ENCODE results near the gene BICRA.

Gene BICRA

GRCh38 chr19:47704024-47704423 lies 95.1 kb downstream of the BICRA start (continued):
- TF ChIP-seq CREB5 (CRISPR knock-in tag; IDR thresholded peaks at IDR 0.05; ENCODE audit: low read depth) (no peak), ZNF8 (CRISPR knock-in tag; IDR thresholded peaks at IDR 0.05) (no peak), ZFP30 (CRISPR knock-in tag; IDR thresholded peaks at IDR 0.05) (no peak), ZNF70 (CRISPR knock-in tag; IDR thresholded peaks at IDR 0.05) (no peak)

GRCh38 chr19:47704656-47705055 lies 95.7 kb downstream of the BICRA start:
- no peak for ATAC-seq
- TF ChIP-seq ZC3H10 (CRISPR knock-in tag; IDR thresholded peaks at IDR 0.05) = no peak
- no peak for TF ChIP-seq ZNF70 (CRISPR knock-in tag; IDR thresholded peaks at IDR 0.05)
- TF ChIP-seq ARNTL (CRISPR knock-in tag; IDR thresholded peaks at IDR 0.05; ENCODE audit: borderline replicate concordance, low read depth) = no peak
- no peak for TF ChIP-seq TSHZ2 (CRISPR knock-in tag; IDR thresholded peaks at IDR 0.05)
- no peak for TF ChIP-seq ESRRG (CRISPR knock-in tag; IDR thresholded peaks at IDR 0.05)
- TF ChIP-seq BACH2 (CRISPR knock-in tag; IDR thresholded peaks at IDR 0.05; ENCODE audit: borderline replicate concordance) = no peak
- TF ChIP-seq OSR1 (CRISPR knock-in tag; IDR thresholded peaks at IDR 0.05) = no peak
- TF ChIP-seq SNAI2 (CRISPR knock-in tag; IDR thresholded peaks at IDR 0.05) = no peak
- no peak for TF ChIP-seq TOX (CRISPR knock-in tag; IDR thresholded peaks at IDR 0.05; ENCODE audit: borderline replicate concordance)
- no peak for TF ChIP-seq CSRNP3 (CRISPR knock-in tag; IDR thresholded peaks at IDR 0.05)
- TF ChIP-seq ZNF8 (CRISPR knock-in tag; IDR thresholded peaks at IDR 0.05) = no peak
- TF ChIP-seq RARB (CRISPR knock-in tag; IDR thresholded peaks at IDR 0.05) = no peak
- no peak for TF ChIP-seq ZNF565 (CRISPR knock-in tag; conservative IDR thresholded peaks at IDR 0.05; ENCODE audit: low read depth)
- no peak for TF ChIP-seq ZFP3 (CRISPR knock-in tag; IDR thresholded peaks at IDR 0.05)
- TF ChIP-seq TCF4 (CRISPR knock-in tag; IDR thresholded peaks at IDR 0.05; ENCODE audit: borderline replicate concordance) = no peak
- no peak for TF ChIP-seq GLIS3 (CRISPR knock-in tag; IDR thresholded peaks at IDR 0.05)
- TF ChIP-seq ISL1 (CRISPR knock-in tag; IDR thresholded peaks at IDR 0.05) = no peak

- no peak for TF ChIP-seq GLIS3 (CRISPR knock-in tag; IDR thresholded peaks at IDR 0.05)
- peak; percentile 97 for ATAC-seq
Observed at GRCh38 chr19:47707135-47707925, 98.4 kb downstream of the BICRA start.

- no peak for TF ChIP-seq ZNF565 (CRISPR knock-in tag; conservative IDR thresholded peaks at IDR 0.05; ENCODE audit: low read depth)
- no peak for TF ChIP-seq GLIS3 (CRISPR knock-in tag; IDR thresholded peaks at IDR 0.05)
- ATAC-seq = no peak
Observed at GRCh38 chr19:47711652-47712242, 102.8 kb downstream of the BICRA start.

GRCh38 chr19:47713046-47714021 lies 104.4 kb downstream of the BICRA start, which contains the start of gene EHD2:
TSS of gene EHD2 (plus strand) at chr19:47713422. CDS start at chr19:47716613, 3,191 bp downstream.
- peak; percentile 92 for ATAC-seq
- TF ChIP-seq PATZ1 (CRISPR knock-in tag; IDR thresholded peaks at IDR 0.05; ENCODE audit: borderline replicate concordance) (no peak; the same call in 1 of the 2 replicates), TSHZ2 (CRISPR knock-in tag; IDR thresholded peaks at IDR 0.05) (no peak), ZNF70 (CRISPR knock-in tag; IDR thresholded peaks at IDR 0.05) (no peak), ISL1 (CRISPR knock-in tag; IDR thresholded peaks at IDR 0.05) (no peak), ZFP30 (CRISPR knock-in tag; IDR thresholded peaks at IDR 0.05) (no peak), CSDC2 (CRISPR knock-in tag; IDR thresholded peaks at IDR 0.05) (no peak)

Data from SK-N-SH treated with all-trans-retinoic acid at 6 μM for 48 hours (cell line).